ENCODE results near the gene UPF1.

UPF1 gene

GRCh38 chr19:18868380-18869022 is 36.7 kb downstream of the UPF1 start:
- no peak for DNase-seq
- Mint-ChIP-seq H3K27me3 (ENCODE audit: low read depth, poor library complexity) (peaks cover 9% of the 10 kb centered on the region), H3K9me3 (no peaks in the 10 kb centered on the region), H3K27ac (no peak overlapping the region), H3K4me3 (no peak overlapping the region), H3K36me3 (ENCODE audit: low read depth) (peaks cover 28% of the 10 kb centered on the region), H3K4me1 (peaks cover 28% of the 10 kb centered on the region)
- TF ChIP-seq, protein P1, sequence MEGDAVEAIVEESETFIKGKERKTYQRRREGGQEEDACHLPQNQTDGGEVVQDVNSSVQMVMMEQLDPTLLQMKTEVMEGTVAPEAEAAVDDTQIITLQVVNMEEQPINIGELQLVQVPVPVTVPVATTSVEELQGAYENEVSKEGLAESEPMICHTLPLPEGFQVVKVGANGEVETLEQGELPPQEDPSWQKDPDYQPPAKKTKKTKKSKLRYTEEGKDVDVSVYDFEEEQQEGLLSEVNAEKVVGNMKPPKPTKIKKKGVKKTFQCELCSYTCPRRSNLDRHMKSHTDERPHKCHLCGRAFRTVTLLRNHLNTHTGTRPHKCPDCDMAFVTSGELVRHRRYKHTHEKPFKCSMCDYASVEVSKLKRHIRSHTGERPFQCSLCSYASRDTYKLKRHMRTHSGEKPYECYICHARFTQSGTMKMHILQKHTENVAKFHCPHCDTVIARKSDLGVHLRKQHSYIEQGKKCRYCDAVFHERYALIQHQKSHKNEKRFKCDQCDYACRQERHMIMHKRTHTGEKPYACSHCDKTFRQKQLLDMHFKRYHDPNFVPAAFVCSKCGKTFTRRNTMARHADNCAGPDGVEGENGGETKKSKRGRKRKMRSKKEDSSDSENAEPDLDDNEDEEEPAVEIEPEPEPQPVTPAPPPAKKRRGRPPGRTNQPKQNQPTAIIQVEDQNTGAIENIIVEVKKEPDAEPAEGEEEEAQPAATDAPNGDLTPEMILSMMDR (IDR thresholded peaks at IDR 0.05) = no peak

- DNase-seq = no peak
- Mint-ChIP-seq H3K4me3 (no peak overlapping the region), H3K27ac (no peak overlapping the region), H3K4me1 (peaks cover 32% of the 10 kb centered on the region), H3K36me3 (ENCODE audit: low read depth) (peaks cover 32% of the 10 kb centered on the region), H3K9me3 (no peaks in the 10 kb centered on the region), H3K27me3 (ENCODE audit: low read depth, poor library complexity) (peaks cover 9% of the 10 kb centered on the region)
- TF ChIP-seq, protein P1 (IDR thresholded peaks at IDR 0.05) = no peak
Observed at GRCh38 chr19:18869023-18869618, 37.4 kb downstream of the UPF1 start.

DNA sequence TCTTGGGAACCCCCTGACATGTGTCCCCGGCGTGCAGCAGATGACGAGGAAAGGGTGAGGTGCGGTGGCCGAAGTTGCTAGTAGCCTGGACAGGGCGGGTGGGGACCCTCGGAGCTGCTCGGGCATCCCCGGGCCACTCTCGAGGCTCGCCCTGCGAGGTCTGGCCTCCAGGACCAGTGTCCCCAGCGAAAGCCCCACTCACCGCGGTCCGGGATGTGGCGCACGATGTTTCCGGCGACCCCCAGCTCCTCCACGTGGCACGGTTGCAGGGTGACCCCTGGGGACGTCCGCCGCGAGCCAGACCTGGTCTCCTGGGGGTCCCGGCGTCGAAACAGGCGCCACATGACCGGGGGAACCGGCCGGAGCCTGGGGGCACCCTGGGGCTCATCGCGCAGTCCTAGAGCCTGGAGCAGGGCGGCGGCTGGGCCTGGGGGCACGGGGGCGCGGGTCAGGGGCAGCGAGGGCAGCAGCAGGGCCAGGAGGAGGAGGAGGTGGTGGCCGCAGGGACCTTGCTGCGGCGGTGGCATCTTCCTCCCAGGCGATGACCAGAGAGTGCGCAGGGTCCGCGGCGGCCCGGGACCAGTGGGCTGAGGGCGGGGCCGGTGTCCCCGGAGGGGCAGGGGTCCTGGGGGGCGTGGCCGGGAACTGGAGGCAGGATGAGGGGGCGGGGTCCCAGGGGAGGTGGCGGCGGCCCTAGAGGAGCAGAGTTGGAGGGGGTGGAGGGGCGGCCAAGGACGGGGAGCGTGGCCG is 38.2 kb downstream of the UPF1 start:
- no peak overlapping the region for H3K27ac Mint-ChIP-seq
- H3K4me3 Mint-ChIP-seq = no peak overlapping the region
- H3K9me3 Mint-ChIP-seq = peaks cover 4% of the 10 kb centered on the region
- no peak for DNase-seq
- peaks cover 37% of the 10 kb centered on the region for H3K4me1 Mint-ChIP-seq
- peaks cover 38% of the 10 kb centered on the region for H3K36me3 Mint-ChIP-seq (ENCODE audit: low read depth)
- TF ChIP-seq, protein P1 (IDR thresholded peaks at IDR 0.05) = no peak
- H3K27me3 Mint-ChIP-seq (ENCODE audit: low read depth, poor library complexity) = peaks cover 9% of the 10 kb centered on the region

DNA sequence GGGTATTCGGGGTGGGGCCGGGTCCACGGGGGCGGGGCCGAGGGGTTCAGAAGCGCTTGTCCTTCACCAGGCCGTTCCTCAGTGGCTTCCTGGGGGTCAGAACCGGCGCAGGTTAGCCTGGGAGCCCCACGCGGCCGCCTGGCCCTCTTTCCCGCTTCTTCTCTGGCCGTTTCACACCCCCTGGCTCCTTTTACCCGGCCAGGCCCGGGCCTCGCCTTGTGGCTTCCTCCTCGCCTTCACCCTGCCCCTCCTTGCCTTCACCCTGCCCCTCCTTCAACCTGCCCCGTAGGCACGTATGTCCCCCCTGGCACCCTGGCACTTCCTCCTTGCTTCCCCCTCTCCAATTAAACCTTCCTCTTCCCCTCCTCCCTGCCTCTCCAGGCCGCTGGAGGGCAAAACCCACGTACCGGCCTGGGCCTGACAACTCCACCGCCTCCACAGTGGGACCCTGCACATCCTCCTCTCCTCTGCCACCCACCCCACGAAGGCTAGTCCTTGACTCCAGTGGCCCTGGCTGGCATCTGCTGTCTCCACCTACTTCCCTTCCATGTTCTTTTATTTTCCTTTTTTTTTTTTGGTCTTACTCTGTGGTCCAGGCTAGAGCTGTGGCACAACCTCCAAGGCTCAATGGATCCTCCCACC is 38.9 kb downstream of the UPF1 start:
- TF ChIP-seq, protein P1 (IDR thresholded peaks at IDR 0.05) = no peak
- Mint-ChIP-seq H3K36me3 (ENCODE audit: low read depth) (peaks cover 44% of the 10 kb centered on the region), H3K9me3 (peaks cover 7% of the 10 kb centered on the region), H3K4me3 (no peak overlapping the region), H3K4me1 (peaks cover 37% of the 10 kb centered on the region), H3K27ac (peak overlapping the region; percentile 54), H3K27me3 (ENCODE audit: low read depth, poor library complexity) (peaks cover 12% of the 10 kb centered on the region)
- no peak for DNase-seq

DNA sequence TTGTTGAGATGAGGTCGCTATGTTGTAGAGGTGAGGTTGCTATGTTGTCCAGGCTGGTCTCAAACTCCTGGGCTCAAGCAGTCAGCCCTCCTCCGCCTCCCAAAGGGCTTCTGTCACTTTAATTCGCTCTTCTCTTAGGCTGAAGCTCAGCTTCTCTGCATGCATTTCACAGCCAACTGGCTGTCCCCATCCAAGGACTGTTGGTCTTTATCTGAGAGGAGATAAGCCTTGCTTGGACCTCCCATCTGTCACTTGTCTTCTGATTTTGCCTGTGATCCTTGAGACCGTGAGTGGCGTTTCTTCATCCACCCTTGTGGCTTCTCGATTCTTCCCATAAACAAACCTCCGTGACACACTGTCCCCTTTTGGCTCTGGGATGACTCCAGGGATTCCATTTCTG is 39.8 kb downstream of the UPF1 start:
- Mint-ChIP-seq H3K27ac (peak overlapping the region; percentile 41), H3K4me1 (peaks cover 34% of the 10 kb centered on the region), H3K9me3 (peaks cover 15% of the 10 kb centered on the region), H3K4me3 (no peak overlapping the region), H3K27me3 (ENCODE audit: low read depth, poor library complexity) (peaks cover 17% of the 10 kb centered on the region), H3K36me3 (ENCODE audit: low read depth) (peaks cover 53% of the 10 kb centered on the region)
- TF ChIP-seq, protein P1 (IDR thresholded peaks at IDR 0.05) = no peak
- DNase-seq = no peak

Measured in nephron progenitor cell (in vitro differentiated cells).